Parathyroid adenoma (tissue), 2 donors: ENCODE measurements around the gene THBS2.

Source experiments
- H2AFZ ChIP-seq: fragments of 300-600 bp; sonication (generic); one replicate; pipeline ENCODE4 v1.7.0; 2017; ENCODE audit warnings: antibody characterized with exemption, mild to moderate bottlenecking
- H3K27ac ChIP-seq: fragments of 300-600 bp; sonication (generic); one replicate; pipeline ENCODE4 v1.7.0; 2017
- H3K27me3 ChIP-seq: fragments of 300-600 bp; sonication (generic); one replicate; pipeline ENCODE4 v1.7.0; 2017; ENCODE audit warnings: low read length; ENCODE audit not compliant: control insufficient read depth, insufficient read depth
- H3K36me3 ChIP-seq: fragments of 300-600 bp; sonication (generic); one replicate; pipeline ENCODE4 v1.7.0; 2017; ENCODE audit warnings: low read length; ENCODE audit not compliant: control insufficient read depth, insufficient read depth
- H3K4me1 ChIP-seq: fragments of 300-600 bp; sonication (generic); one replicate; pipeline ENCODE4 v1.7.0; 2017; ENCODE audit warnings: control low read depth
- H3K4me2 ChIP-seq: fragments of 300-600 bp; sonication (generic); one replicate; pipeline ENCODE4 v1.7.0; 2017; ENCODE audit warnings: low read length
- H3K4me3 ChIP-seq: fragments of 300-600 bp; sonication (generic); one replicate; pipeline ENCODE4 v1.7.0; 2017; ENCODE audit warnings: low read depth, low read length
- H3K79me2 ChIP-seq: fragments of 300-600 bp; sonication (generic); one replicate; pipeline ENCODE4 v1.7.0; 2017; ENCODE audit warnings: control low read depth
- H3K9ac ChIP-seq: fragments of 300-600 bp; sonication (generic); one replicate; pipeline ENCODE4 v1.7.0; 2017; ENCODE audit warnings: mild to moderate bottlenecking
- H3K9me3 ChIP-seq: fragments of 300-600 bp; sonication (generic); one replicate; pipeline ENCODE4 v1.7.0; 2017; ENCODE audit warnings: low read length; ENCODE audit not compliant: control insufficient read depth
- TF ChIP-seq, protein P1 (sequence below): fragments of 300-600 bp; sonication (generic); IDR thresholded peaks from one replicate; pipeline ENCODE4 v1.7.0; 2017; ENCODE audit warnings: antibody characterized with exemption, mild to moderate bottlenecking
- donor health status: primary hyperparathyroidism.

The THBS2 gene

DNA sequence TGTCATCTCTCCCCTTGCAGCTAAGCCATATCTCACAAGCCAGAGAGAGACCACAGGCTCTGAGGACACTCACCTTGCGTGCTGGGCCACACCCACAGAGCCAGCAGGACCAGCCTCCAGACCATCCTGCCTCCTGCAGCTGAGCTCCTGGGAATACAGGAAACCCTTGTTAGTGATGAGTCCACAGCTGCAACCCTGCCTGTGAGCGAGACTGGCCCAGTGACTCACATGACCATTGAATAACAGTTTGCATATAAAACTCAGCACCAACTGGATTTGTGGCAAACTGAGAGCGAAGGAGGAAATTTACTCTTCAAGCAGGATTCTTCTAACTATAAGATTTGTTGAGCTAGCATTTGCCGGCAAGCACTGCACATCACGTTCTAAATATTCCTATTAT lies 3.0 kb downstream of the THBS2 start:
- Histone ChIP-seq H3K79me2 (no peaks in the 10 kb centered on the region), H3K4me2 (no peak overlapping the region), H3K9me3 (no peaks in the 10 kb centered on the region), H3K27me3 (no peaks in the 10 kb centered on the region), H3K9ac (no peak overlapping the region), H3K36me3 (no peaks in the 10 kb centered on the region), H3K27ac (no peak overlapping the region), H3K4me3 (no peak overlapping the region), H2AFZ (no peak overlapping the region), H3K4me1 (no peaks in the 10 kb centered on the region)
- TF ChIP-seq, protein P1, sequence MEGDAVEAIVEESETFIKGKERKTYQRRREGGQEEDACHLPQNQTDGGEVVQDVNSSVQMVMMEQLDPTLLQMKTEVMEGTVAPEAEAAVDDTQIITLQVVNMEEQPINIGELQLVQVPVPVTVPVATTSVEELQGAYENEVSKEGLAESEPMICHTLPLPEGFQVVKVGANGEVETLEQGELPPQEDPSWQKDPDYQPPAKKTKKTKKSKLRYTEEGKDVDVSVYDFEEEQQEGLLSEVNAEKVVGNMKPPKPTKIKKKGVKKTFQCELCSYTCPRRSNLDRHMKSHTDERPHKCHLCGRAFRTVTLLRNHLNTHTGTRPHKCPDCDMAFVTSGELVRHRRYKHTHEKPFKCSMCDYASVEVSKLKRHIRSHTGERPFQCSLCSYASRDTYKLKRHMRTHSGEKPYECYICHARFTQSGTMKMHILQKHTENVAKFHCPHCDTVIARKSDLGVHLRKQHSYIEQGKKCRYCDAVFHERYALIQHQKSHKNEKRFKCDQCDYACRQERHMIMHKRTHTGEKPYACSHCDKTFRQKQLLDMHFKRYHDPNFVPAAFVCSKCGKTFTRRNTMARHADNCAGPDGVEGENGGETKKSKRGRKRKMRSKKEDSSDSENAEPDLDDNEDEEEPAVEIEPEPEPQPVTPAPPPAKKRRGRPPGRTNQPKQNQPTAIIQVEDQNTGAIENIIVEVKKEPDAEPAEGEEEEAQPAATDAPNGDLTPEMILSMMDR = no peak

DNA sequence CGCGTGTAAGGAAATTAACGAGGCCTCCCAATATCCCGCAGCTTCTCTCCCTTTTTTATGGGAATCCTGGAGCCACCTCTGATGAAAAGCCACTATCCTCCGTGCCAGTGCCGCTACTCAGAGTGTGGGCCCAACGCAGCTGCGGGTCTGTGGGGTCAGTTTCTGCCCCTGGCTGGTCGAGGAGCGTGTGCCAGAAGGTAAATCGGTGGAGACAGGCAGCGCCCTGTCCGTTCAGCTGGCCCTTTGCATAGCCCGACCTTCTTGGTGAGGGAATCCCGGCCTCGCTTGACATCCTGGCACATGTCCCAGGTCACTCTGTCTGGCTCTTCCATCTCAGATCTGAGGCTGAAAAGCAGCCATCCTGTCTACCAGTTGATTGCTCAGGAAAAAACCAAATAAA lies 4.6 kb downstream of the THBS2 start:
- no peaks in the 10 kb centered on the region for H3K4me1 ChIP-seq
- H3K36me3 ChIP-seq = no peaks in the 10 kb centered on the region
- H3K27me3 ChIP-seq = no peaks in the 10 kb centered on the region
- H3K79me2 ChIP-seq = no peaks in the 10 kb centered on the region
- no peak overlapping the region for H3K4me2 ChIP-seq
- H3K4me3 ChIP-seq = no peak overlapping the region
- TF ChIP-seq, protein P1 = no peak
- no peaks in the 10 kb centered on the region for H3K9me3 ChIP-seq
- no peak overlapping the region for H3K9ac ChIP-seq
- no peak overlapping the region for H2AFZ ChIP-seq
- no peak overlapping the region for H3K27ac ChIP-seq

DNA sequence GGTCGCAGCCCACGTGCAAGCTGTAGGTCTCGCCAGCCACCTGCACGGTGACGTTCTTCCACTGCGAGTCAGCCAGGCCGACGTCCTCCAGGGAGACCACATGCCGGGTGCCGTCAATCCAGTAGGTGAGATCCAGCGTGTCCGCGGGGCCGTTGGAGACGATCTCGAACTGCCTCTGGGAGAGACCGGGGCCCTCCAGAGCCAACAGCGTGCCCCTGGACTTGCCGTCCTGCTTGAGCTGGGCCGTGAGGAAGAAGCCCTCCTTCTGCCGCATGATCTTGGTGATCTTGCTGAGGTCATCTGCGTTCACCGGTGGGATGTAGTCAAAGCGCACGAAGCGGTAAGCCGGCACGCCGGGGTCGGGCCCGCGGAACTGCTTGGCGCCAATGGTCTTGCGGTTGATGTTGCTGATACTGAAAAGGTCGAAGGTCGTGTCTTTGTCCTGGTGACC lies 5.1 kb downstream of the THBS2 start:
- H3K4me2 ChIP-seq = no peak overlapping the region
- H3K4me1 ChIP-seq = no peaks in the 10 kb centered on the region
- no peaks in the 10 kb centered on the region for H3K36me3 ChIP-seq
- H3K27me3 ChIP-seq = no peaks in the 10 kb centered on the region
- no peak overlapping the region for H3K27ac ChIP-seq
- no peak overlapping the region for H3K4me3 ChIP-seq
- TF ChIP-seq, protein P1 = no peak
- H2AFZ ChIP-seq = no peak overlapping the region
- no peak overlapping the region for H3K9ac ChIP-seq
- no peaks in the 10 kb centered on the region for H3K9me3 ChIP-seq
- no peaks in the 10 kb centered on the region for H3K79me2 ChIP-seq

DNA sequence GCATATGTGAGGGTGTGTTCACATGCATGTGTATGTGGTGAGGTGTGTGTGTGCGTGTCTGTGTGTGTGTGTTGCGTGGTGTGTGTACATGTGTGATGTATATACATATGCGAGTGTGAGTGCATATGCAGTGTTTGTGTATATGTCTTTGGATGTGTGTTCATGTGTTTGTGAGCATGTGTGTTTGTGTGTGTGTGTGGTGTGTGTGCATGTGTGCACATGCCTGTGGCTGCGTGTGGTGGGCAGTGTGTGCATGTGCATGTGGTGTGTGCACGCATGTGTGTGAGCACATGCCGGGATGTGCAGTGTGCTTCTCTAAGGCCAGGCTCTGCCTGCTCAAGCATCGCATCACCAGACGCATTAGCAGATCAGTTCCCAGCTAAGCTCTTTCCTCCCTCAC lies 5.7 kb downstream of the THBS2 start:
- Histone ChIP-seq H3K27me3 (no peaks in the 10 kb centered on the region), H3K9me3 (no peaks in the 10 kb centered on the region), H3K4me1 (no peaks in the 10 kb centered on the region), H2AFZ (no peak overlapping the region), H3K4me3 (no peak overlapping the region), H3K9ac (no peak overlapping the region), H3K36me3 (no peaks in the 10 kb centered on the region), H3K27ac (no peak overlapping the region), H3K79me2 (no peaks in the 10 kb centered on the region), H3K4me2 (no peak overlapping the region)
- TF ChIP-seq, protein P1 = no peak

DNA sequence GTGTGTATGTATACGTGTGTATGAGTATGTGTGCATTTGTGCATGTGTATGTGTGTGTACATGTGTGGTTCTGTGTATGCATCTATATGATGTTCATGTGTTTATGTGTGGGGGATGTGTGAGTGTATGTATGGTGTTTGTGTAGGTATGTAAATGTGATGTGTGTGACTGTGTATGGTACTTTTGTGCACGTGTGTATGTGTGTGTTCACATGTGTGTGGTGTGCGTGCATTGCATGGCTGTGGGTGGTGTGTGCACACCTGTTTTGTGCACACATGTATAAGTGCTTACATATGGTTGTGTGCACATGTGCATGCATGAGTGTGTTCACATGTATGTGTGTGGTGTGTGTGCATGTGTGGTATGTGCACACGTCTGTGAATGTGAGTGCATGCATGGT lies 6.2 kb downstream of the THBS2 start:
- Histone ChIP-seq H3K9ac (no peak overlapping the region), H3K4me1 (no peaks in the 10 kb centered on the region), H3K79me2 (no peaks in the 10 kb centered on the region), H2AFZ (no peak overlapping the region), H3K9me3 (no peaks in the 10 kb centered on the region), H3K4me2 (no peak overlapping the region), H3K36me3 (no peaks in the 10 kb centered on the region), H3K27ac (no peak overlapping the region), H3K27me3 (no peaks in the 10 kb centered on the region), H3K4me3 (no peak overlapping the region)
- TF ChIP-seq, protein P1 = no peak
